BLaER1 (cell line): Measurements from ENCODE around the gene CCNJL.
"Not testable (repeated sequence)": the region's sequence is repeated elsewhere in the genome, so short reads cannot be mapped to it uniquely, and the experiment has no call there.

ENCODE experiments used
- H3K27ac ChIP-seq: shearing (Covaris generic); formaldehyde crosslinking; 2 replicates; pipeline ENCODE4 v1.8.1; 2022
- H3K27me3 ChIP-seq: shearing (Covaris generic); formaldehyde crosslinking; 2 replicates; pipeline ENCODE4 v1.8.1; 2022
- H3K36me3 ChIP-seq: shearing (Covaris generic); formaldehyde crosslinking; 2 replicates; pipeline ENCODE4 v1.8.1; 2022
- H3K4me1 ChIP-seq: shearing (Covaris generic); formaldehyde crosslinking; 2 replicates; pipeline ENCODE4 v1.8.1; 2022
- H3K4me2 ChIP-seq: shearing (Covaris generic); formaldehyde crosslinking; 2 replicates; pipeline ENCODE4 v1.8.1; 2022
- H3K4me3 ChIP-seq: shearing (Covaris generic); formaldehyde crosslinking; 2 replicates; pipeline ENCODE4 v1.8.1; 2022
- H3K9ac ChIP-seq: shearing (Covaris generic); formaldehyde crosslinking; 2 replicates; pipeline ENCODE4 v1.8.1; 2022
- H3K9me3 ChIP-seq: shearing (Covaris generic); formaldehyde crosslinking; 2 replicates; pipeline ENCODE4 v1.8.1; 2022
- H4K20me1 ChIP-seq: shearing (Covaris generic); formaldehyde crosslinking; 2 replicates; pipeline ENCODE4 v1.8.1; 2022
- Cebpa-rat ChIP-seq: shearing (Covaris generic); IDR thresholded peaks from 2 replicates; pipeline ENCODE4 v1.8.1; 2022

CCNJL gene

GRCh38 chr5:160353379-160353778 is 41.0 kb upstream of the CCNJL start:
- Histone ChIP-seq H3K27me3 (no peaks in the 10 kb centered on the region), H3K36me3 (no peaks in the 10 kb centered on the region), H3K9ac (no peak overlapping the region), H3K9me3 (no peaks in the 10 kb centered on the region), H3K4me2 (no peak overlapping the region), H3K27ac (no peak overlapping the region), H3K4me3 (no peak overlapping the region), H4K20me1 (no peaks in the 10 kb centered on the region), H3K4me1 (no peaks in the 10 kb centered on the region)
- TF ChIP-seq Cebpa-rat = no peak

- Histone ChIP-seq H3K4me2 (no peak overlapping the region), H3K4me1 (no peaks in the 10 kb centered on the region), H3K36me3 (no peaks in the 10 kb centered on the region), H3K27ac (no peak overlapping the region), H3K27me3 (no peaks in the 10 kb centered on the region), H3K4me3 (no peak overlapping the region), H4K20me1 (no peaks in the 10 kb centered on the region), H3K9me3 (no peaks in the 10 kb centered on the region), H3K9ac (no peak overlapping the region)
- no peak for TF ChIP-seq Cebpa-rat
Observed at GRCh38 chr5:160352308-160352707, 39.9 kb upstream of the CCNJL start.

GRCh38 chr5:160349935-160350303 is 37.6 kb upstream of the CCNJL start:
- Histone ChIP-seq H3K4me1 (0 out of 2 replicates have a peak, but pooled peaks cover 2% of the 10 kb centered on the region), H3K36me3 (no peaks in the 10 kb centered on the region), H3K27ac (no peak overlapping the region), H3K4me2 (no peak overlapping the region), H3K9ac (no peak overlapping the region), H3K27me3 (no peaks in the 10 kb centered on the region), H4K20me1 (no peaks in the 10 kb centered on the region), H3K4me3 (no peak overlapping the region), H3K9me3 (no peaks in the 10 kb centered on the region)
- no peak for TF ChIP-seq Cebpa-rat

- Histone ChIP-seq H3K4me2 (no peak overlapping the region), H3K36me3 (no peaks in the 10 kb centered on the region), H3K4me3 (no peak overlapping the region), H4K20me1 (no peaks in the 10 kb centered on the region), H3K27ac (no peak overlapping the region), H3K9ac (no peak overlapping the region), H3K27me3 (no peaks in the 10 kb centered on the region), H3K4me1 (0 out of 2 replicates have a peak, but pooled peaks cover 3% of the 10 kb centered on the region), H3K9me3 (no peaks in the 10 kb centered on the region)
- TF ChIP-seq Cebpa-rat = no peak
Observed at GRCh38 chr5:160349249-160349934, 37.0 kb upstream of the CCNJL start.

- Histone ChIP-seq H4K20me1 (no peaks in the 10 kb centered on the region), H3K4me3 (no peak overlapping the region), H3K27me3 (no peaks in the 10 kb centered on the region), H3K4me1 (0 out of 2 replicates have a peak, but pooled peaks cover 3% of the 10 kb centered on the region), H3K9ac (no peak overlapping the region), H3K4me2 (no peak overlapping the region), H3K27ac (no peak overlapping the region), H3K9me3 (no peaks in the 10 kb centered on the region), H3K36me3 (no peaks in the 10 kb centered on the region)
- no peak for TF ChIP-seq Cebpa-rat
Observed at GRCh38 chr5:160348080-160348479, 35.7 kb upstream of the CCNJL start.

- no peak overlapping the region for H3K4me3 ChIP-seq
- H3K9ac ChIP-seq = no peak overlapping the region
- H3K9me3 ChIP-seq = no peaks in the 10 kb centered on the region
- H3K27me3 ChIP-seq = no peaks in the 10 kb centered on the region
- TF ChIP-seq Cebpa-rat = no peak
- no peaks in the 10 kb centered on the region for H4K20me1 ChIP-seq
- no peak overlapping the region for H3K4me2 ChIP-seq
- no peak overlapping the region for H3K27ac ChIP-seq
- no peaks in the 10 kb centered on the region for H3K36me3 ChIP-seq
- 0 out of 2 replicates have a peak, but pooled peaks cover 3% of the 10 kb centered on the region for H3K4me1 ChIP-seq
Observed at GRCh38 chr5:160347448-160347847, 35.1 kb upstream of the CCNJL start.

GRCh38 chr5:160342413-160342941 is 30.1 kb upstream of the CCNJL start:
- H3K4me2 ChIP-seq = no peak overlapping the region

GRCh38 chr5:160341309-160341870 is 29.0 kb upstream of the CCNJL start:
- TF ChIP-seq Cebpa-rat = no peak
- H3K4me1 ChIP-seq = 0 out of 2 replicates have a peak, but pooled peaks cover 3% of the 10 kb centered on the region
- H3K4me3 ChIP-seq = no peak overlapping the region
- H3K4me2 ChIP-seq = no peak overlapping the region
- H3K36me3 ChIP-seq = no peaks in the 10 kb centered on the region
- H4K20me1 ChIP-seq = no peaks in the 10 kb centered on the region
- H3K9me3 ChIP-seq = no peaks in the 10 kb centered on the region
- no peak overlapping the region for H3K27ac ChIP-seq
- H3K9ac ChIP-seq = no peak overlapping the region
- no peaks in the 10 kb centered on the region for H3K27me3 ChIP-seq

More at GRCh38 chr5:160342413-160342941, 30.1 kb upstream of the CCNJL start:
- H3K27ac ChIP-seq = no peak overlapping the region
- H3K36me3 ChIP-seq = no peaks in the 10 kb centered on the region
- no peak overlapping the region for H3K4me3 ChIP-seq
- H3K27me3 ChIP-seq = no peaks in the 10 kb centered on the region
- H4K20me1 ChIP-seq = no peaks in the 10 kb centered on the region
- TF ChIP-seq Cebpa-rat = no peak
- H3K4me1 ChIP-seq = 0 out of 2 replicates have a peak, but pooled peaks cover 3% of the 10 kb centered on the region
- H3K9ac ChIP-seq = no peak overlapping the region
- no peaks in the 10 kb centered on the region for H3K9me3 ChIP-seq

- H3K27ac ChIP-seq, H3K9ac ChIP-seq, H3K36me3 ChIP-seq, H3K4me1 ChIP-seq, H3K4me3 ChIP-seq, H3K9me3 ChIP-seq, H4K20me1 ChIP-seq, H3K27me3 ChIP-seq, H3K4me2 ChIP-seq: not testable (repeated sequence)
Observed at GRCh38 chr5:160340513-160340912, 28.1 kb upstream of the CCNJL start.

- no peak overlapping the region for H3K4me3 ChIP-seq
- no peak overlapping the region for H3K27ac ChIP-seq
- no peaks in the 10 kb centered on the region for H3K36me3 ChIP-seq
- TF ChIP-seq Cebpa-rat = no peak
- no peak overlapping the region for H3K4me2 ChIP-seq
- no peaks in the 10 kb centered on the region for H3K4me1 ChIP-seq
- no peaks in the 10 kb centered on the region for H3K9me3 ChIP-seq
- H3K9ac ChIP-seq = no peak overlapping the region
- no peaks in the 10 kb centered on the region for H4K20me1 ChIP-seq
- no peaks in the 10 kb centered on the region for H3K27me3 ChIP-seq
Observed at GRCh38 chr5:160339406-160340130, 27.2 kb upstream of the CCNJL start.

GRCh38 chr5:160334716-160335115 is 22.4 kb upstream of the CCNJL start:
- H3K36me3 ChIP-seq, H3K4me3 ChIP-seq, H3K27me3 ChIP-seq, H3K9ac ChIP-seq, H4K20me1 ChIP-seq, H3K4me2 ChIP-seq, H3K9me3 ChIP-seq, H3K4me1 ChIP-seq, H3K27ac ChIP-seq: not testable (repeated sequence)
